Hepatocyte (in vitro differentiated cells): Measurements from ENCODE around the gene PCYT2. TPM values are rescaled to one million over a fixed set of nuclear protein-coding genes. Genes with fewer than 3 reads are reported as not detected.

Source experiments
- DNase-seq: peaks from one replicate; pipeline ENCODE4 v3.0.0-alpha.2; 2016; ENCODE audit warnings: low spot score
- H2AFZ ChIP-seq: fragments of 200-600 bp; sonication (generic); 2 replicates; pipeline ENCODE4 v1.6.0; 2016; ENCODE audit warnings: antibody characterized with exemption, mild to moderate bottlenecking
- H3K27ac ChIP-seq: fragments of 200-600 bp; sonication (generic); 2 replicates; pipeline ENCODE4 v1.5.1; 2016; ENCODE audit warnings: mild to moderate bottlenecking
- H3K27me3 ChIP-seq: fragments of 200-600 bp; sonication (generic); 2 replicates; pipeline ENCODE4 v1.6.1; 2016
- H3K36me3 ChIP-seq: fragments of 200-600 bp; sonication (generic); replicated peaks from 2 replicates; pipeline ENCODE4 v1.5.1; 2016; ENCODE audit warnings: low read depth; ENCODE audit not compliant: insufficient read depth
- H3K4me1 ChIP-seq: fragments of 200-600 bp; sonication (generic); 2 replicates; pipeline ENCODE4 v1.5.1; 2016; ENCODE audit warnings: mild to moderate bottlenecking, moderate library complexity; ENCODE audit not compliant: insufficient read depth
- H3K4me2 ChIP-seq: fragments of 200-600 bp; sonication (generic); 2 replicates; pipeline ENCODE4 v1.6.0; 2016
- H3K4me3 ChIP-seq: fragments of 200-600 bp; sonication (generic); 2 replicates; pipeline ENCODE4 v1.5.1; 2016; ENCODE audit warnings: mild to moderate bottlenecking
- H3K79me2 ChIP-seq: fragments of 200-600 bp; sonication (generic); 2 replicates; pipeline ENCODE4 v1.6.0; 2017; ENCODE audit warnings: mild to moderate bottlenecking
- H3K9me2 ChIP-seq: fragments of 200-600 bp; sonication (generic); replicated peaks from 2 replicates; pipeline ENCODE4 v1.6.0; 2017; ENCODE audit warnings: mild to moderate bottlenecking; ENCODE audit not compliant: insufficient read depth
- H3K9me3 ChIP-seq: fragments of 200-600 bp; sonication (generic); 2 replicates; pipeline ENCODE4 v1.5.1; 2016; ENCODE audit warnings: low read depth, mild to moderate bottlenecking
- H4K20me1 ChIP-seq: fragments of 200-600 bp; sonication (generic); 2 replicates; pipeline ENCODE4 v1.6.0; 2016; ENCODE audit warnings: mild to moderate bottlenecking; ENCODE audit not compliant: insufficient read depth, poor library complexity, severe bottlenecking
- EZH2 ChIP-seq: fragments of 200-600 bp; sonication (generic); IDR thresholded peaks from 2 replicates; pipeline ENCODE4 v1.6.1; 2016; ENCODE audit warnings: antibody characterized with exemption, mild to moderate bottlenecking, borderline replicate concordance
- EZH2phosphoT487 ChIP-seq: fragments of 200-600 bp; sonication (generic); IDR thresholded peaks from one replicate; pipeline ENCODE4 v1.6.1; 2018; ENCODE audit warnings: antibody characterized with exemption, mild to moderate bottlenecking, low read depth, moderate library complexity; ENCODE audit not compliant: unreplicated experiment, severe bottlenecking
- WGBS: methylation state at CpG from one replicate; pipeline ENCODE4 v1.1.6; 2016; ENCODE audit warnings: low lambda C conversion rate; ENCODE audit errors: missing lambda C conversion rate; 5-methylcytosine and 5-hydroxymethylcytosine counted together
- polyA plus RNA-seq: library from polyadenylated mRNA; unstranded; fragments of >200 nt; fragmentation: Nextera tagmentation; extraction: Ambion mirVana; gene quantifications from 2 replicates; pipeline ENCODE4 v1.2.1, GENCODE V29; 2016
- total RNA-seq: library from RNA; depleted of rRNA; stranded (reverse); fragments of >200 nt; gene quantifications from 2 replicates; pipeline ENCODE4 v1.2.3, GENCODE V29; 2014
- TF ChIP-seq, protein P1 (sequence below): fragments of 200-600 bp; sonication (generic); IDR thresholded peaks from 2 replicates; pipeline ENCODE4 v1.5.1; 2016; ENCODE audit warnings: antibody characterized with exemption, mild to moderate bottlenecking; ENCODE audit not compliant: poor library complexity

The PCYT2 gene
- total and polyA plus RNA-seq, 2 experiments from 2014 or later = 84.7 to 126 TPM

DNA sequence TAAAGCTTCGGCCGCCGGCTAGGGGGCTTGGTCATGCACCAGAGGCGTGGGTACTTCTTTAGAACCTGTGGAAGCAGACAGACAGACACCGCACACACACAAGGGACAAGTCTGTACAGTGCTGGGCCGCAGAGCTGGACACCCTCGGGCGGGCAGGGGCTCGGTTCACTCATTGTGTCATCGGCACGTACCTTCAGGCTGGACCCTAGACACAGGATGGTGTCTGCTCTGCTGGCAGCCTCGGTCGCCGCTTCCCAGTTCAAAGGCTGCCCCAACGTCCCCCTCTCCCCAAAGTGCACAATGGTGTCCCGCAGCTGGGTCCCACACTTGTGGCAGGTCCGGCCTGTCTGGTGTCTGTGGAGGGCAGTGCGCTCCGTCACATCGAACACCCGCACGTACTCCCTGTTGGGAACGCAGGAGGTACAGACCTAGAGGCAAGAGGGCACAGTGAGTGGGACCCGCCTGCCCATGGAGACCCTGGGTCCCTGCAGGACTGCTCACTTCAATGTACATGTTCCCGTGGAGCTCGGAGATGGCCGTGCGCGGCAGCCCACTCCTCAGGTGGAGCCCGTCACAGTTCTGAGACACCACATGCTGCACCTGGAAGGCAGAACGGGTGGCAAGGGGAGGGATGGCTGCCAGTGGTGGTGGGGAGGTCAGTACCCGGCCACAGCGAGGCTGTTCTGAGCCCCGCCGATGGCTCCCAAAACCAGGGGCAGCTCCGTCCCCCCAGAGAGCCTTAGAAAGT is 3.1 kb upstream of the PCYT2 start:
- H3K27ac ChIP-seq = no peak overlapping the region
- DNase-seq = no peak
- H3K9me2 ChIP-seq = no peaks in the 10 kb centered on the region
- TF ChIP-seq, protein P1, sequence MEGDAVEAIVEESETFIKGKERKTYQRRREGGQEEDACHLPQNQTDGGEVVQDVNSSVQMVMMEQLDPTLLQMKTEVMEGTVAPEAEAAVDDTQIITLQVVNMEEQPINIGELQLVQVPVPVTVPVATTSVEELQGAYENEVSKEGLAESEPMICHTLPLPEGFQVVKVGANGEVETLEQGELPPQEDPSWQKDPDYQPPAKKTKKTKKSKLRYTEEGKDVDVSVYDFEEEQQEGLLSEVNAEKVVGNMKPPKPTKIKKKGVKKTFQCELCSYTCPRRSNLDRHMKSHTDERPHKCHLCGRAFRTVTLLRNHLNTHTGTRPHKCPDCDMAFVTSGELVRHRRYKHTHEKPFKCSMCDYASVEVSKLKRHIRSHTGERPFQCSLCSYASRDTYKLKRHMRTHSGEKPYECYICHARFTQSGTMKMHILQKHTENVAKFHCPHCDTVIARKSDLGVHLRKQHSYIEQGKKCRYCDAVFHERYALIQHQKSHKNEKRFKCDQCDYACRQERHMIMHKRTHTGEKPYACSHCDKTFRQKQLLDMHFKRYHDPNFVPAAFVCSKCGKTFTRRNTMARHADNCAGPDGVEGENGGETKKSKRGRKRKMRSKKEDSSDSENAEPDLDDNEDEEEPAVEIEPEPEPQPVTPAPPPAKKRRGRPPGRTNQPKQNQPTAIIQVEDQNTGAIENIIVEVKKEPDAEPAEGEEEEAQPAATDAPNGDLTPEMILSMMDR = no peak
- no peak for TF ChIP-seq EZH2
- TF ChIP-seq EZH2phosphoT487 = no peak
- H3K27me3 ChIP-seq = no peaks in the 10 kb centered on the region
- no peak overlapping the region for H3K4me2 ChIP-seq
- no peak overlapping the region for H3K4me3 ChIP-seq
- peaks cover 13% of the 10 kb centered on the region for H4K20me1 ChIP-seq
- 97% methylated on average over 36 of the region's 36 CpGs for WGBS
- peaks cover 32% of the 10 kb centered on the region for H3K4me1 ChIP-seq
- peaks cover 43% of the 10 kb centered on the region for H3K79me2 ChIP-seq
- H2AFZ ChIP-seq = no peak overlapping the region
- no peaks in the 10 kb centered on the region for H3K36me3 ChIP-seq
- no peaks in the 10 kb centered on the region for H3K9me3 ChIP-seq

DNA sequence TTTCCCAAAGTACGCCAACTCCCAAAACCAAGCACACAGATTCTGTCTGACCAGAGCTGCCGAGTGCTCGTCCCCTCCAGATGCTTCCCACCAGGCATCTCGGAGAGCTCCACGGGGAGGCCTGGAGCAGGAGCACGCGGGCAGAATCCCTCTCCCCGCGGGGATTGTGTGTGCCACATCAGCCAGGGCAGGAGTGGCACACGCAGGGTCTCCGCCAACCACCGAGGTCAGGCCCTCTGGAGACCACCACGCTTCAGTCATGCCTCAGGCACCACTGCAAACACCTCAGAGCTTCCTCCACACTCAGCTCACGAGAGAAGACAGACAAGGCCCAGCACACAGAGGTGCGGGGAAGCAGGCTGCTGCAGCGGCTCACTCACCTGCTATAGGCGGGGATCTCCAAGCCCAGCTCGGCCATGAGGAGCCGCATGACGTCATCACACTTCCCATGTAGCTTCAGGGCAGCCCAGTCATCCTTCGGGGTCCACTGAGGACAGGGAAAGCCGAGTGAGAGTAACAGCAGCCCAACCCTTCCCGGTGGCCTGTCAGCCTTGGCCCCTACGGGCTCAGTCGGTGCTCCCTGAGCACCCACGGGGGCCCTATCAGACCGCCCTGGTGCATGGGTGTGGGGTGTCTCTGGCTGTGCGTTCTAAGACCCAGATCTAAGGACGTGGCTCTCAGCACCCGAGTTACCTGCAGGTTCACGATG is 2.3 kb upstream of the PCYT2 start:
- H3K36me3 ChIP-seq = no peaks in the 10 kb centered on the region
- H3K4me1 ChIP-seq = peaks cover 32% of the 10 kb centered on the region
- H3K9me3 ChIP-seq = no peaks in the 10 kb centered on the region
- no peak for DNase-seq
- H3K4me2 ChIP-seq = no peak overlapping the region
- H3K27ac ChIP-seq = peak overlapping the region; percentile 39
- H4K20me1 ChIP-seq = peaks cover 6% of the 10 kb centered on the region
- H3K79me2 ChIP-seq = peaks cover 44% of the 10 kb centered on the region
- no peak for TF ChIP-seq EZH2
- TF ChIP-seq EZH2phosphoT487 = no peak
- TF ChIP-seq, protein P1 = no peak
- 98% methylated on average over 25 of the region's 31 CpGs for WGBS
- no peak overlapping the region for H3K4me3 ChIP-seq
- H2AFZ ChIP-seq = no peak overlapping the region
- no peaks in the 10 kb centered on the region for H3K9me2 ChIP-seq
- H3K27me3 ChIP-seq = no peaks in the 10 kb centered on the region

DNA sequence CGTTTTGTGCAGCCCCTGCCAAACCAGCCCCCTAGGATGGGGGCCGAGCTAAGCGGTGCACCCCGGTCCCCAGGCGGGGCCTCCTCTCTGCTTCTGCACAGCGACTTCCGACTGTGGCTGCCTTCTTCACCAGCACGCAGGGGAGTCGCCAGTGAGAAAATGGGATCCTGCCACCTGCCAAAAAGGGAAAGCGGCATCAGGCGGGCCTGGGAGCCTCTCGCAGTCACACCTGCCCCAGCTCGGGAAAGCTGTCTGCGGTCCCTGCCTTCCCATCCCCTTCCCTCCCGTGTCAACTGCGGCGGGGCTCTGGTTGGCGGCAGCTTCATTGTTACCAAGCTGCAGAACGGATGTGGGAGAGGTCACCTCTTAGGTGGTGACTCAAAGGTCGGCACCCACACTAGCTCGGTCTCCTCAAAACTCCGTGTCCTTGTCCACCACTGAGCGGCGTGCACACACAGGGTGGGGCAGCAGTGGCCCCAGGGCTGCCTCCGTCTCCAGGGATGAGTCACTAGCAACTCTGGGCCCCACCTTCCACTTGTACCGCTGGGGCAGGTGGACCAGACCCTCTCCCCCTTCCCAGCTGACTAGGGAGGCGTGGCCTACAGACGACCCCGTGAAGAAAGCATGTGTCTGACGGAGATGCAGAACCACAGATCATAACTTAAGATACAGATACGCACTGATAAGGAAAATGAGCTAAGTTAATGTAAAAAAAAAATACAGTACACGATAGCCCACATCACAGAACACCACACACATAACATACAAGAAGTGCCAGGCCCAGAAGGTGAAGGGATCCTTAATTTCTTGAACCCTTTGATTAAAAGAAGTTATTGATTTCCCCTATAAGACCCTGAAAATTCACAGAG is 1.5 kb upstream of the PCYT2 start:
- Histone ChIP-seq H3K27me3 (no peaks in the 10 kb centered on the region), H3K27ac (peak overlapping the region; percentile 82), H3K79me2 (peaks cover 47% of the 10 kb centered on the region), H3K36me3 (no peaks in the 10 kb centered on the region), H3K9me3 (no peaks in the 10 kb centered on the region), H3K4me1 (peaks cover 28% of the 10 kb centered on the region), H4K20me1 (peaks cover 4% of the 10 kb centered on the region), H3K4me3 (no peak overlapping the region), H3K4me2 (no peak overlapping the region), H3K9me2 (no peaks in the 10 kb centered on the region), H2AFZ (no peak overlapping the region)
- WGBS = 91% methylated on average over 32 of the region's 32 CpGs
- TF ChIP-seq EZH2phosphoT487 (no peak), EZH2 (no peak)
- TF ChIP-seq, protein P1 = no peak
- DNase-seq = peak; percentile 75
